ENCODE results near the gene TYRO3. TPM values are rescaled to one million over a fixed set of nuclear protein-coding genes. Genes with fewer than 3 reads are reported as not detected.
"Not testable (repeated sequence)": the region's sequence is repeated elsewhere in the genome, so short reads cannot be mapped to it uniquely, and the experiment has no call there.

The TYRO3 gene
- total RNA-seq, 2 experiments from 2014 or later, result 0.29 to 0.71 TPM

- not testable (repeated sequence) for H3K36me3 Mint-ChIP-seq (ENCODE audit: low read depth); DNase-seq; H3K4me1 Mint-ChIP-seq (ENCODE audit: low read depth); H3K27ac Mint-ChIP-seq; ATAC-seq; H3K9me3 Mint-ChIP-seq (ENCODE audit: insufficient read depth); H3K4me3 Mint-ChIP-seq
- POLR2A ChIA-PET, result interaction anchor here (0.6 kb wide), 1 partner anchor 1150 kb away, joined by 3 read pairs; no protein-coding TSS in a partner anchor
- H3K27me3 Mint-ChIP-seq (ENCODE audit: low read depth), result peaks cover 31% of the 10 kb centered on the region
- CTCF ChIA-PET, result interaction anchor here (1.2 kb wide), 1 partner anchor 11 kb away, joined by 3 read pairs; no protein-coding TSS in a partner anchor
These were observed 33.7 kb downstream of the TYRO3 start for GRCh38 chr15:41592718-41593117.

DNA sequence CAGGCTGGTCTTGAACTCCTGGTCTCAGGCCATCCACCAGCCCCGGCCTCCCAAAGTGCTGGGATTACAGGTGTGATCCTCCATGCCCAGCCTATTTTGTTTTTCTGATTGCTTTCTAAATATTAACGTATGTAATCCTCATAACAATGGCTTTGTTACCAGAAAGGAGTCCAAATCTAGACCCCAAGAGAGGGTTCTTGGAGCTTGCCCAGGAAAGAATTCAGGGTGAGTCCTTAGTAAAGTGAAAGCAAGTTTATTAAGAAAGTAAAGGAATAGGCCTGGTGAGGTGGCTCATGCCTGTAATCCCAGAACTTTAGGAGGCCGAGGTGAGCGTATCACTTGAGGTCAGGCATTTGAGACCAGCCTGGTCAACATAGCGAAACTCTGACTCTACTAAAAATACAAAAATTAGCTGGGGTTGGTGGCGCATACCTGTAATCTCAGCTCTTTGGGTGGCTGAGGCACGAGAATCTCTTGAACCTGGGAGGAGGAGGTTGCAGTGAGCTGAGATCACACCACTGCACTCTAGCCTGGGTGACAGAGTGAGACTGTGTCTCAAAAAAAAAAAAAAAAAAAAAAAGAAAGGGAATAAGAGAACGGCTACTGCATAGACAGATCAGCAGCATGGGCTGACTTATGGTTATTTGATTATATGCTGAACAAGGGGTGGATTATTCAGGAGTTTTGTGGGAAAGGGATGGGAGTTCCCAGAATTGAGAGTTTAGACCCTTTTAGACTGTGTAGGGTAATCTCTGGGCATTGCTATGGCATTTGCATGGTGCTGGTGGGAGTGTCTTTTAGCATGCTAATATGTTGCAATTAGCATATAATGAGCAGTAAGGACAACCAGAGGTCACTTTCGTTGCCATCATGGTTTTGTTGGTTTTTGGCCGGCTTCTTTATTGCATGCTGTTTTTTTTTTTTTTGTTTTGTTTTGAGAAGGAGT is 36.1 kb downstream of the TYRO3 start:
- POLR2A ChIA-PET, result interaction anchor here (0.6 kb wide), 1 partner anchor 585 kb away, joined by 3 read pairs; no protein-coding TSS in a partner anchor
- no peak for ATAC-seq
- no peaks in the 10 kb centered on the region for H3K4me1 Mint-ChIP-seq (ENCODE audit: low read depth)
- H3K4me3 Mint-ChIP-seq, result no peak overlapping the region
- peaks cover 23% of the 10 kb centered on the region for H3K27me3 Mint-ChIP-seq (ENCODE audit: low read depth)
- no peak overlapping the region for H3K27ac Mint-ChIP-seq
- no peaks in the 10 kb centered on the region for H3K36me3 Mint-ChIP-seq (ENCODE audit: low read depth)
- H3K9me3 Mint-ChIP-seq (ENCODE audit: insufficient read depth), result no peaks in the 10 kb centered on the region
- CTCF ChIA-PET, result interaction anchor here (1.0 to 1.5 kb wide), 3 partner anchors 8 to 37 kb away, joined by 3 to 6 read pairs (median 4); no protein-coding TSS in a partner anchor
- no peak for DNase-seq

DNA sequence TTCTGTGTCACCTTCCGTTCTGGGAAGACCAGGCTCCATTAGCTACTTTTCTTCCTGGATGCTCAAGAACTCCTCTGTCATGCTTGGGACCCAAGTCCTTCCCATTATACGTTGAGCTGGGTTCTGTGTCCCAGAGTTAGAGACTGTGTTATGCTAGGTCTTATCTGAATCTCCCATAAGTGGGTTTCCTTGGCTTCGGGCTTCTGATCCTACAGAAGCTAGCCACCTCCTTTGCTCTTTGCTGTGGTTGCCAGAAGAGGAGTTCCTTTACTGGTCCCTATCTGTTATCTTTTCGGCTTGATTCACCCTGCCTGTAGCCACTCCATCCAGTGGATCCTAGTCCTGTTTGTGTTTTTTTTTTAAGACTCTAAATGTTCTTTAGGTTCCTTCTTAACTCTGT is 38.0 kb downstream of the TYRO3 start:
- ATAC-seq, result no peak
- DNase-seq, result no peak
- Mint-ChIP-seq H3K4me3 (no peak overlapping the region), H3K27ac (no peak overlapping the region), H3K27me3 (ENCODE audit: low read depth) (peaks cover 16% of the 10 kb centered on the region), H3K4me1 (ENCODE audit: low read depth) (no peaks in the 10 kb centered on the region), H3K36me3 (ENCODE audit: low read depth) (no peaks in the 10 kb centered on the region), H3K9me3 (ENCODE audit: insufficient read depth) (no peaks in the 10 kb centered on the region)
- CTCF ChIA-PET, result no interaction called here
- POLR2A ChIA-PET, result no interaction called here

DNA sequence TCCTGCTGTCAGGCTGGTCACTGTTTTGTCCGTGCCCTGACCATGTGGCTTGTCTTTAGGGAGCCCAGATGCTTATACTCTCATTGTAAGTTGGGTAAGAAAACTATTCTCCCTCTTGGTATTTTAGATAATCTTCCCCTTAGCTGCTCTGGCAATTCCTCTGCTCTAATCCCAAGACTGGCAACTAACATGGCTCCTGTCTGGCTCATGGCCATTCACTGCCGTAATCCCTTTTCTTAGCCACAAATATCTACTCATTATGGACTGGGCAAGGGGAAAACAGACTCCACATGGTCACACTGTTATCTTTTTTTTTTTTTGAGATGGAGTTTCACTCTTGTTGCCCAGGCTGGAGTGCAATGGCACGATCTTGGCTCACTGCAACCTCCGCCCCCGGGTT is 38.8 kb downstream of the TYRO3 start:
- peaks cover 16% of the 10 kb centered on the region for H3K27me3 Mint-ChIP-seq (ENCODE audit: low read depth)
- CTCF ChIA-PET, result no interaction called here

GRCh38 chr15:41599061-41599460 is 40.0 kb downstream of the TYRO3 start:
- Mint-ChIP-seq H3K27me3 (ENCODE audit: low read depth) (peaks cover 22% of the 10 kb centered on the region), H3K9me3 (ENCODE audit: insufficient read depth) (no peaks in the 10 kb centered on the region), H3K4me1 (ENCODE audit: low read depth) (peaks cover 4% of the 10 kb centered on the region), H3K27ac (no peak overlapping the region), H3K4me3 (no peak overlapping the region), H3K36me3 (ENCODE audit: low read depth) (no peaks in the 10 kb centered on the region)
- DNase-seq (no peak), ATAC-seq (no peak)
- ChIA-PET CTCF (interaction anchor here (0.9 kb wide), 1 partner anchor 213 kb away, joined by 3 read pairs; no protein-coding TSS in a partner anchor), POLR2A (no interaction called here)

More for the DNA sequence above, 38.8 kb downstream of the TYRO3 start:
- Mint-ChIP-seq H3K4me1 (ENCODE audit: low read depth) (no peaks in the 10 kb centered on the region), H3K27ac (no peak overlapping the region), H3K9me3 (ENCODE audit: insufficient read depth) (no peaks in the 10 kb centered on the region), H3K36me3 (ENCODE audit: low read depth) (no peaks in the 10 kb centered on the region), H3K4me3 (no peak overlapping the region)
- DNase-seq, result no peak
- POLR2A ChIA-PET, result no interaction called here
- no peak for ATAC-seq

- Mint-ChIP-seq H3K4me3 (no peak overlapping the region), H3K4me1 (ENCODE audit: low read depth) (peaks cover 9% of the 10 kb centered on the region), H3K27me3 (ENCODE audit: low read depth) (peaks cover 26% of the 10 kb centered on the region), H3K27ac (no peak overlapping the region), H3K9me3 (ENCODE audit: insufficient read depth) (no peaks in the 10 kb centered on the region), H3K36me3 (ENCODE audit: low read depth) (no peaks in the 10 kb centered on the region)
- no peak for ATAC-seq
- ChIA-PET CTCF (interaction anchor here (0.6 to 3.8 kb wide), 30 partner anchors 9 to 334 kb away, joined by 3 to 34 read pairs (median 3); partner anchors contain the start of genes MAPKBP1 and MGA), POLR2A (no interaction called here)
- DNase-seq, result no peak
These were observed 44.5 kb downstream of the TYRO3 start for GRCh38 chr15:41603411-41603935.

DNA sequence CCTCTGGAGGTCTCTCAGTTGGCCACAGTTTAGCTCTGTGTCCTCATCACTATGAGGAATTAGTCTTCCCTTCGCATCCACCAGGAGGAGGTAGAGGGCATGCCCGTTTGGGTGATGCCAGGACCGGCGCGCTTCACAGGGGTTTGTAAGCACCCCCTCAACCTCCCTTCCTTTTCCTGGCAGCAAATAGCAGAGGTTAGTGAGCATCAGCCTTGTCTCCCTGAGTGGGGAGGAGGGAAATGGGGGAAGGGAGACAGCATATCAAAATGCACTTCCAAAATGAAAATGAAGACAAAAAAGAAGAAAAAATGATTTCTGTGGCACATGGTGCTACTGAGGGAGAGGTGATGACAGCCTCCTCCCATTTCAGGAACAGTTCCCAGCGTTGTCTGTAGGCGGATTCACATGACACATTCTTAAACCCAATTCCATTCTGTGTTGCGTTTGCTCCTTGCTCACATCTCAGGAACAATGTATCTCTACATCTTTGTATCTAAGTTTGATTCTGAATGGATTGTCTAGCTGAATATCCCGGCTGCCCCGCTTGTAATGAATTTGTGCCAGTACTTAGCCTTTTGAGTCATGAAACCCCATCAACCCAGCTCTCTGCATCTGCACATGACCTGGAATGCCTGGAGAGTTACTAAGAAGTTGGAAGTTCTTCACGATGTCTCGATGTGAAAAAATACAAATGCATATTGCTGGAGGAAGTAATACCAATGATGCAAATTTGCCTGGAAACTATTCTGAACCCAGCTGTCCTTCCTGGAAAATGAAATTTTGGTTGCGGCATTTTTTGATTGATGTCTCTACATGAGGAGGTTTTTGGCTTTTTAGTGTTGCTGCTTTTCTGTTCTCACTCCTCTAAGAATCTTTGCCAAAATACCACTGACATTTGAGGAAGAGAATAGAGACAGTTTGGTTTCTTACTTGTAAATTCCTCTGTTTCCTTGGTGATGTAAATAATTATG is 45.2 kb downstream of the TYRO3 start:
- peaks cover 9% of the 10 kb centered on the region for H3K4me1 Mint-ChIP-seq (ENCODE audit: low read depth)
- peaks cover 25% of the 10 kb centered on the region for H3K27me3 Mint-ChIP-seq (ENCODE audit: low read depth)
- peak; percentile 88 for ATAC-seq
- H3K4me3 Mint-ChIP-seq, result peak overlapping the region; percentile 32
- ChIA-PET CTCF (interaction anchor here (0.6 to 3.8 kb wide), 32 partner anchors 9 to 333 kb away, joined by 3 to 34 read pairs (median 3); partner anchors contain the start of genes MAPKBP1 and MGA), POLR2A (no interaction called here)
- H3K27ac Mint-ChIP-seq, result no peak overlapping the region
- DNase-seq, result peak; percentile 66
- no peaks in the 10 kb centered on the region for H3K36me3 Mint-ChIP-seq (ENCODE audit: low read depth)
- H3K9me3 Mint-ChIP-seq (ENCODE audit: insufficient read depth), result no peaks in the 10 kb centered on the region

GRCh38 chr15:41605566-41605965 is 46.6 kb downstream of the TYRO3 start:
- Mint-ChIP-seq H3K27me3 (ENCODE audit: low read depth) (peaks cover 24% of the 10 kb centered on the region), H3K36me3 (ENCODE audit: low read depth) (no peaks in the 10 kb centered on the region), H3K27ac (no peak overlapping the region), H3K4me3 (no peak overlapping the region), H3K9me3 (ENCODE audit: insufficient read depth) (no peaks in the 10 kb centered on the region), H3K4me1 (ENCODE audit: low read depth) (peaks cover 9% of the 10 kb centered on the region)
- ATAC-seq (no peak), DNase-seq (no peak)
- CTCF ChIA-PET, result interaction anchor here (1.4 to 1.6 kb wide), 2 partner anchors 140 to 205 kb away, joined by 3 to 4 read pairs; no protein-coding TSS in a partner anchor
- POLR2A ChIA-PET, result no interaction called here

DNA sequence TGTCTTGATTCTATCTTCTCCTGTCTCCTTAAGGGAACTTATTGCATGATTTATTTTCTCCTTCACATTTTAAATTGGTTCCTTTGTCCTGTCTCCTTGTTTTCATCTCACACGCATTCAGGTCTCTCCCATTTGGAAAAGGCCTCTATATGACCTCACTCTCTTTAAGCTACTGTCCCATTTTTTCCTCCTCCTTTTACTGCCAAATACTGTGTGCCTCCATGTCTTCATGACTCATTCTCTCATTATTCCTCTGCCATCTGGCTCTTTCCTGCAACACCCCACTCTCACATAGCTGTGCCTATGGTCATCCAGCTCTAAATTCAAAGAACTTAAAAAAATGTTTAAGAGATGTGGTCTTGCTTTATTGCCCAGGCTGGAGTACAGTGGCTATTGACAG is 48.0 kb downstream of the TYRO3 start:
- ChIA-PET POLR2A (no interaction called here), CTCF (interaction anchor here (1.4 to 1.6 kb wide), 2 partner anchors 141 to 204 kb away, joined by 3 to 4 read pairs; no protein-coding TSS in a partner anchor)
- Mint-ChIP-seq H3K27me3 (ENCODE audit: low read depth) (peaks cover 24% of the 10 kb centered on the region), H3K27ac (no peak overlapping the region), H3K9me3 (ENCODE audit: insufficient read depth) (no peaks in the 10 kb centered on the region), H3K4me1 (ENCODE audit: low read depth) (peaks cover 9% of the 10 kb centered on the region), H3K4me3 (no peak overlapping the region), H3K36me3 (ENCODE audit: low read depth) (no peaks in the 10 kb centered on the region)
- ATAC-seq, result no peak
- DNase-seq, result no peak

DNA sequence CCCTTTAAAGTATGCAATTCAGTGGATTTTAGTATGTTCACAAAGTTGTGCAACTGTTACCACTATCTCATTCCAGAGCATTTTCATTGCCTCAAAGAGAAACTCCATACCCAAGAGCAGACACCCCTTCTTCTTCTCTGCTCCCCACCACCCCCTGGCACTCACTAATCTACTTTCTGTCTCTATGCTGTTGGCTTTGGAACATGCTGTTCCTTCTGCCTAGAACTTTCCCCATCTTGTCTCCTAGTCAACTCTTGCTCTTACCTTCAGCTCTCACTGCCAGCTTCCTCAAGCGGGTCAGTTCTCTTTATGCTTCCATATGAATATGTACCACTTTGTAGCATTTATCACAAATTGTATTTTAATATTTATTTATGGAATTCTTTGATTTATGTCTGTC is 50.1 kb downstream of the TYRO3 start:
- peaks cover 15% of the 10 kb centered on the region for H3K27me3 Mint-ChIP-seq (ENCODE audit: low read depth)
- DNase-seq, result no peak
- H3K4me3 Mint-ChIP-seq, result no peak overlapping the region
- POLR2A ChIA-PET, result no interaction called here
- peaks cover 5% of the 10 kb centered on the region for H3K4me1 Mint-ChIP-seq (ENCODE audit: low read depth)
- ATAC-seq, result no peak
- CTCF ChIA-PET, result interaction anchor here (0.6 kb wide), 1 partner anchor 49 kb away, joined by 3 read pairs; no protein-coding TSS in a partner anchor
- H3K27ac Mint-ChIP-seq, result no peak overlapping the region
- H3K9me3 Mint-ChIP-seq (ENCODE audit: insufficient read depth), result no peaks in the 10 kb centered on the region
- H3K36me3 Mint-ChIP-seq (ENCODE audit: low read depth), result no peaks in the 10 kb centered on the region

GRCh38 chr15:41610048-41610447 is 51.0 kb downstream of the TYRO3 start:
- H3K4me1 Mint-ChIP-seq (ENCODE audit: low read depth), result no peaks in the 10 kb centered on the region
- CTCF ChIA-PET, result no interaction called here
- no peak overlapping the region for H3K27ac Mint-ChIP-seq
- H3K27me3 Mint-ChIP-seq (ENCODE audit: low read depth), result peaks cover 10% of the 10 kb centered on the region
- DNase-seq, result no peak
- H3K9me3 Mint-ChIP-seq (ENCODE audit: insufficient read depth), result no peaks in the 10 kb centered on the region
- no peak overlapping the region for H3K4me3 Mint-ChIP-seq
- POLR2A ChIA-PET, result no interaction called here
- ATAC-seq, result no peak
- H3K36me3 Mint-ChIP-seq (ENCODE audit: low read depth), result no peaks in the 10 kb centered on the region
